Cardiac muscle cell (in vitro differentiated cells and primary cell): ENCODE data around the gene SPATA13. TPM values are rescaled to one million over a fixed set of nuclear protein-coding genes. Genes with fewer than 3 reads are reported as not detected.

Experiments used
- DNase-seq, 2 donors: peaks; one replicate each; pipeline versions ENCODE4 v3.0.0 to v3.0.0-alpha.2; 2010 to 2017; ENCODE audit warnings: low read depth in 1 of 2, low spot score in 1 of 2
- H3K27ac ChIP-seq: fragments of 200-600 bp; sonication (generic); 2 replicates; pipeline ENCODE4 v1.5.1; 2016
- H3K27me3 ChIP-seq: fragments of 200-600 bp; sonication (generic); 2 replicates; pipeline ENCODE4 v1.6.0; 2016; ENCODE audit warnings: control low read depth
- H3K36me3 ChIP-seq: fragments of 200-600 bp; sonication (generic); 2 replicates; pipeline ENCODE4 v1.5.1; 2016; ENCODE audit warnings: control low read depth
- H3K4me1 ChIP-seq: fragments of 200-600 bp; sonication (generic); 2 replicates; pipeline ENCODE4 v1.8.1; 2017; ENCODE audit warnings: low read depth, mild to moderate bottlenecking, mixed run types
- H3K4me3 ChIP-seq: fragments of 200-600 bp; sonication (generic); 2 replicates; pipeline ENCODE4 v1.5.1; 2016; ENCODE audit warnings: mild to moderate bottlenecking
- H3K9me3 ChIP-seq: fragments of 200-600 bp; sonication (generic); 2 replicates; pipeline ENCODE4 v1.5.1; 2017; ENCODE audit warnings: low read depth, mild to moderate bottlenecking, control low read depth
- CTCF ChIP-seq: IDR thresholded peaks from 2 replicates; pipeline ENCODE4 v1.5.1; 2012; ENCODE audit warnings: low read depth, mild to moderate bottlenecking, low read length
- polyA plus RNA-seq: library from polyadenylated mRNA; unstranded; fragments of >200 nt; fragmentation: Nextera tagmentation; extraction: Ambion mirVana; gene quantifications from 2 replicates; pipeline ENCODE4 v1.2.1, GENCODE V29; 2016
- total RNA-seq: library from RNA; depleted of rRNA; stranded (reverse); fragments of >200 nt; gene quantifications from 2 replicates; pipeline ENCODE4 v1.2.3, GENCODE V29; 2016

SPATA13 gene
- total and polyA plus RNA-seq, 2 experiments from 2014 or later, result 3.9 to 23.3 TPM

GRCh38 chr13:24292481-24292880, 132.0 kb downstream of the SPATA13 start:
- no peaks in the 10 kb centered on the region for H3K36me3 ChIP-seq
- H3K4me1 ChIP-seq, result no peaks in the 10 kb centered on the region
- no peak overlapping the region for H3K4me3 ChIP-seq
- no peaks in the 10 kb centered on the region for H3K27me3 ChIP-seq
- no peak overlapping the region for H3K27ac ChIP-seq
- no peak for DNase-seq
- H3K9me3 ChIP-seq, result no peaks in the 10 kb centered on the region
- no peak for TF ChIP-seq CTCF

- DNase-seq, result no peak
- Histone ChIP-seq H3K27ac (no peak overlapping the region), H3K27me3 (no peaks in the 10 kb centered on the region), H3K4me3 (no peak overlapping the region), H3K36me3 (no peaks in the 10 kb centered on the region), H3K4me1 (no peaks in the 10 kb centered on the region), H3K9me3 (no peaks in the 10 kb centered on the region)
- TF ChIP-seq CTCF, result no peak
These were observed 133.2 kb downstream of the SPATA13 start for GRCh38 chr13:24293746-24294145.

GRCh38 chr13:24299488-24300114, 139.1 kb downstream of the SPATA13 start:
- no peak overlapping the region for H3K27ac ChIP-seq
- no peak for DNase-seq
- H3K9me3 ChIP-seq, result no peaks in the 10 kb centered on the region
- no peaks in the 10 kb centered on the region for H3K36me3 ChIP-seq
- no peak overlapping the region for H3K4me3 ChIP-seq
- no peak for TF ChIP-seq CTCF
- no peaks in the 10 kb centered on the region for H3K4me1 ChIP-seq
- H3K27me3 ChIP-seq, result no peaks in the 10 kb centered on the region

GRCh38 chr13:24301434-24301833, 140.9 kb downstream of the SPATA13 start:
- H3K9me3 ChIP-seq, result no peaks in the 10 kb centered on the region
- TF ChIP-seq CTCF, result no peak
- H3K27me3 ChIP-seq, result no peaks in the 10 kb centered on the region
- no peaks in the 10 kb centered on the region for H3K4me1 ChIP-seq
- H3K36me3 ChIP-seq, result no peaks in the 10 kb centered on the region
- H3K27ac ChIP-seq, result no peak overlapping the region
- no peak overlapping the region for H3K4me3 ChIP-seq
- no peak for DNase-seq

- no peak overlapping the region for H3K27ac ChIP-seq
- no peaks in the 10 kb centered on the region for H3K27me3 ChIP-seq
- H3K9me3 ChIP-seq, result no peaks in the 10 kb centered on the region
- DNase-seq, result no peak
- no peak for TF ChIP-seq CTCF
- H3K36me3 ChIP-seq, result no peaks in the 10 kb centered on the region
- no peaks in the 10 kb centered on the region for H3K4me1 ChIP-seq
- H3K4me3 ChIP-seq, result no peak overlapping the region
These were observed 141.4 kb downstream of the SPATA13 start for GRCh38 chr13:24301911-24302310.
